Activated naive CD8-positive, alpha-beta T cell treated with anti-CD3 and anti-CD28 coated beads, Interleukin-2, amount 50 U/mL, for 24 hours (primary cell): ENCODE measurements around the gene BFSP2.
"Not testable (repeated sequence)": the region's sequence is repeated elsewhere in the genome, so short reads cannot be mapped to it uniquely, and the experiment has no call there.

Source experiments
- ATAC-seq: fragments of 150-1000 bp; cut with Tn5 transposase; one replicate; pipeline ENCODE4 v1.10.0; 2021
- DNase-seq: peaks from one replicate; pipeline ENCODE4 v3.0.0; 2021
- H3K27ac Mint-ChIP-seq: one replicate; pipeline ENCODE4 v1.8.0; 2021; ENCODE audit warnings: mild to moderate bottlenecking, mixed read lengths
- H3K27me3 Mint-ChIP-seq: one replicate; pipeline ENCODE4 v1.8.0; 2021; ENCODE audit warnings: mixed read lengths
- H3K36me3 Mint-ChIP-seq: one replicate; pipeline ENCODE4 v1.8.0; 2021; ENCODE audit warnings: low read depth, mixed read lengths
- H3K4me1 Mint-ChIP-seq: one replicate; pipeline ENCODE4 v1.8.0; 2021; ENCODE audit warnings: mixed read lengths
- H3K4me3 Mint-ChIP-seq: one replicate; pipeline ENCODE4 v1.8.0; 2021; ENCODE audit warnings: mild to moderate bottlenecking, moderate library complexity, mixed read lengths
- H3K9me3 Mint-ChIP-seq: one replicate; pipeline ENCODE4 v1.8.0; 2021; ENCODE audit warnings: mixed read lengths

Gene BFSP2

DNA sequence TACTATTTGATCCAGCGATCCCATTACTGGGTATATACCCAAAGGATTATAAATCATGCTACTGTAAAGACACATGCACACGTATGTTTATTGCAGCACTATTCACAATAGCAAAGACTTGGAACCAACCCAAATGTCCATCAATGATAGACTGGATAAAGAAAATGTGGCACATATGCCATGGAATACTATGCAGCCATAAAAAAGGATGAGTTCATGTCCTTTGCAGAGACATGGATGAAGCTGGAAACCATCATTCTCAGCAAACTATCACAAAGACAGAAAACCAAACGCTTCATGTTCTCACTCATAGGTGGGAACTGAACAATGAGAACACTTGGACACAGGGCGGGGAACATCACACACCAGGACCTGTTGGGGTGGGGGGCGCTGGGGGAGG is 82.6 kb downstream of the BFSP2 start:
- not testable (repeated sequence) for H3K27ac Mint-ChIP-seq, DNase-seq, H3K36me3 Mint-ChIP-seq, ATAC-seq, H3K27me3 Mint-ChIP-seq, H3K4me3 Mint-ChIP-seq, H3K9me3 Mint-ChIP-seq
- peaks cover 33% of the 10 kb centered on the region for H3K4me1 Mint-ChIP-seq

DNA sequence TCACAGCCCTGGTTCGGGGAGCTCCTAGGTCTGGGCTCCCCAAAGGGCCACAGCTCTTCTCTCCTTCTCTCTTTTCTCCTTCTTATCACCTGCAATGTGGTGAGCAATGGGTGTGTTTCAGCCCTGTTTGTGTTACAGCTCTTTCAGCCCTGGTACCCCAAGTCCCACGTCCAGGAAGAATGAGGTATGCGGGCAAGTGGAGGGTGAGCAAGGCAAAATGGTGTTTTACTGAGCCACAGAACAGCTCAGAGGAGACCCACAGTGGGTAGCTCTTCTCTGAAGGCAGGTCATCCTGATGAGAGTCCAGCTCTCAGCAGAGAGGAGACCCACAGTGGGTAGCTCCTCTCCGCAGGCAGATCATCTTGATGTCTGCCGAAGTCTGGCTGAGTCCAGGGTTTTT is 86.8 kb downstream of the BFSP2 start:
- Mint-ChIP-seq H3K9me3 (no peaks in the 10 kb centered on the region), H3K27me3 (no peaks in the 10 kb centered on the region), H3K27ac (no peak overlapping the region), H3K4me3 (no peak overlapping the region), H3K36me3 (no peaks in the 10 kb centered on the region), H3K4me1 (peaks cover 41% of the 10 kb centered on the region)
- no peak for ATAC-seq
- no peak for DNase-seq

DNA sequence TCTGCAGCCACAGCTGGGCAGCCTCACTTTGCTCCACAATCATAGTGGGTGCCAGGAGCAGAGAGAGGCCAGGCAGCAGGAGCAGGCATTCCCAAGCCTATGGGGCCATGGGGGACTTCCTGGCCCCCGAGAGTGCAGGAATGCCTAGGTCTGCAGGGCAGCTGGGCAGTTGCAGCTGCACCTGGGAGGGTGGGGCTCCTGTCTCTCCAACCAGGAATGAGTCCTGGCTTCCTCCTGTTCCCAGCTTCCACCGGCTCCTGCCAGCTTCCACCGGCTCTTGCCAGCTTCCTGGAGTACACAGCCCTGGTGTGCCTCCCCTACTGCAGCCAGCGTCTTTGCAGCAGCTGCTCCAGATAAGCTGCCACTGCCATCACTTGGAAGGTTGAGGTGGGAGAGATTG is 87.3 kb downstream of the BFSP2 start:
- DNase-seq (no peak), ATAC-seq (no peak)
- no peaks in the 10 kb centered on the region for H3K9me3 Mint-ChIP-seq
- H3K4me3 Mint-ChIP-seq: no peak overlapping the region
- H3K27ac Mint-ChIP-seq: no peak overlapping the region
- H3K36me3 Mint-ChIP-seq: no peaks in the 10 kb centered on the region
- peaks cover 41% of the 10 kb centered on the region for H3K4me1 Mint-ChIP-seq
- H3K27me3 Mint-ChIP-seq: no peaks in the 10 kb centered on the region

DNA sequence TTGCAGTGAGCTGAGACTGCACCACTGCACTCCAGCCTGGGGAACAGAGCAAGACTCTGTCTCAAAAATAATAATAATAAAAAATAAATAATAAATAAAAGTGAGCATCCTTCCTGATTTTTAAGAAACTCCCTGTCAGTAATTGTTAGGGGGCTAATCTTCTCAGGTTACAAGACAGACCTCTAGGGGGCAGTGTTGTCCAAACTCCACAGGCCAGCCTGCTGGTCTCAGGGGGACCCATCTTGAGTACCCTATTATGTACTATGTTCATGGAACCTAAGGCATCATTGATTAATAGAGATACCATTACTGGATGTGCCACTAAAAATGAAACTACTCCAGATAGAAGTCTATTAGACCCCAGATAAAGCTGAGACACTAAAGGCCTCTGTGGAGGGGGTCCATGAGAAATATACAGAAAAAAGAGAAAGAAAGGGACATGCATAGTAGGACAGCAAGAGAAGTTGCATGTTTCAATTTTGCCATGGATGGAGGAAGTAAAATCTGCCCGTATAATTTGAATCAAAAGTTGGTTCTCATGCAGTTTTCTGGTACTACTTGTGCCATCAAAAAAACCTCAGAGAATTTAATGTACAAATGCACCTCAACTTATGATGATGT is 88.2 kb downstream of the BFSP2 start:
- H3K27ac Mint-ChIP-seq: no peak overlapping the region
- no peaks in the 10 kb centered on the region for H3K27me3 Mint-ChIP-seq
- no peaks in the 10 kb centered on the region for H3K36me3 Mint-ChIP-seq
- no peak for ATAC-seq
- no peak overlapping the region for H3K4me3 Mint-ChIP-seq
- DNase-seq: peak; percentile 66
- H3K4me1 Mint-ChIP-seq: peaks cover 49% of the 10 kb centered on the region
- no peaks in the 10 kb centered on the region for H3K9me3 Mint-ChIP-seq

DNA sequence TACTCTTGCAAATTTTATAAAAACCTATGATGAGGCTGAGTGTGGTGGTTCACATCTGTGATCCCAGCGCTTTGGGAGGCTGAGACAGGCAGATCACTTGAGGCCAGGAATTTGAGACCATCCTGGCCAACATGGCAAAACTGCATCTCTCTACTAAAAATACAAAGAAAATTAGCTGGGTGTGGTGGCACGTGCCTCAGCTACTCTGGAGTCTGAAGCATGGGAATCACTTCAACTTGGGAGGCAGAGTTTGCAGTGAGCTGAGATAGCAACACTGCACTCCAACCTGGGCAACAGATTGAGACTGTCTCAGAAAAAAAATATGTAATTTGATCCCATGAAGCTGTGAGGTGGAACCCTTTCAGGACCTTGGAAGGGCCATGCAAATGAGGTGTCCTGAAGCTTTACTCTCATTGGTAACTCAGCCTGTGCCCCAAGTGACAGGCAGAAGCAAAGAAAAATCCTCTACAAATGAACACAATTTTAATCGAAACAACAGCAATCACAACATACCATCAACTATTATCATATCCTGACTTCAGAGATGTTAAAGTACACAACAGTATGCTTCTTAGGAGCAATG is 89.0 kb downstream of the BFSP2 start:
- H3K4me3 Mint-ChIP-seq: no peak overlapping the region
- no peak for DNase-seq
- H3K4me1 Mint-ChIP-seq: peaks cover 53% of the 10 kb centered on the region
- no peak for ATAC-seq
- no peaks in the 10 kb centered on the region for H3K36me3 Mint-ChIP-seq
- no peaks in the 10 kb centered on the region for H3K9me3 Mint-ChIP-seq
- H3K27ac Mint-ChIP-seq: no peak overlapping the region
- H3K27me3 Mint-ChIP-seq: no peaks in the 10 kb centered on the region

DNA sequence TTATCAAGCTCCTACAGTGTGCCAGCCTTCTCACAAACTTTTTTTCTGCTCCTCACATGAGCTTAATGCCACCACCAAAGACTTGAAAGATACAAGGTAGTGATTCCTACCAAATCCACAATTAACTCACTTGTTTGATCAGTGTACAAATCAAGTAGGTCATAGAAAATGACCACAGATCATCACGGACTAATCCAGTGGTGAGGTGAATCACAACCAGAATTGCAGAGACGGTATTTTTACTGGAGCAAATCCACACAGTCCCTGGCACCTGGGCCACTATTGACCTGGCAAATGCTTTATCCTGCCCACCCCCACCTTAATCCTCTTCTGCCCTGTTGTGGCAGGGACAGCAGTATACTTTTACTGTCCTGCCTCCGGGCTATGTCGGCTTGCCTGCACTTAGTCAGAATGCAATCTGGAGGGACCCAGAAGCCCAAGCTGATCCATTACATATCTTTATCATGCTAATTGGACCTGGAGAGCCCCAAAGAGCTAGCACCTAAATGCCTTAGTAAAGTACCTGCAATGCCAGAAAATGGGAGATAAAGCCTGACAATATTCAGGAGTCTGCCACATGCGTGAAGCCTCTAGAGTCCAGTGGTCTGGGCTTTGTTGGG is 89.7 kb downstream of the BFSP2 start:
- DNase-seq (no peak), ATAC-seq (no peak)
- Mint-ChIP-seq H3K27ac (no peak overlapping the region), H3K27me3 (no peaks in the 10 kb centered on the region), H3K36me3 (no peaks in the 10 kb centered on the region), H3K4me3 (no peak overlapping the region), H3K4me1 (peaks cover 54% of the 10 kb centered on the region), H3K9me3 (no peaks in the 10 kb centered on the region)

DNA sequence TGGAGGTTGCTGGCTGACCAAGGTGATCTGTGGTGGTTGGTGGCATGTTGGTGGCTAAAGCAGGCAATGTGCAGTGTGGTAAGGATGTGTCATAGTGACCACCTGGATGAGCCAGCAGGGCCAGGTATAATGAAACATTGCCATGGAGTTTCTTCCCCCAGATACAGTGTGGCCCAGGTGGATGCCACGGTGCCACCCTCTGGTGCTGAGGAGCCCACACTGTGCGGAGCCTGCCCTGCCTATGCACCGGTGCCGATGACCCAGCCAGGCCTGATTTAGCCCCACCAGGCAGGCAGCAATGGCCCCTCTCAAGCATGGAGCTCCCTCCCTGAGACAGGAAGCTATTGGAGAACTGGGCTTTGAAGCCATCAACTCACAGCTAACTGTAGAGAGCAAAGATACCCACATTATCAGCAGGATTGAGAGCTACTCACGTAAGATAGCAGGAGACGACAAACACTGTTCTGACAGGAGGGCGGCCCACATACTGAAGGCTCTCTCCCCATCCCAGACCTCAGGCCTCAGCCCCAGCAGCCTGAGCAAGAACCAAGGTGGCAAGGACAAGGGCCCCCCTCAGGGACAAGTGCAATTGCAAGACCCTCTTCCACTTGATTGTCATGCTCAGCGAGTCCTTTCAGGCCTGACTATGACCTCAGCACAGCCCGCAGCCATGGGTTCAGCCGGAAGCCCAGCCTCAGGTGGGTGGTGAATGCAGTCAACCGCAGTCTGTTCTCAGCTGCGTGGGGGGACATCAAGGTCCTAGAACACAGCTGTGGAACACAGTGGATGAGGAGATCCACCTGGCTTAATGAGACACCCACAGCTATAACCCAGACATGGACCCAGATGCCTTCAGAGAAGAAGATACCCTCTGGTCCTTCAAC is 90.9 kb downstream of the BFSP2 start:
- Mint-ChIP-seq H3K9me3 (no peaks in the 10 kb centered on the region), H3K4me1 (peaks cover 54% of the 10 kb centered on the region), H3K36me3 (no peaks in the 10 kb centered on the region), H3K27ac (peak overlapping the region; percentile 86), H3K4me3 (peak overlapping the region; percentile 61), H3K27me3 (no peaks in the 10 kb centered on the region)
- peak; percentile 75 for DNase-seq
- peak; percentile 85 for ATAC-seq

DNA sequence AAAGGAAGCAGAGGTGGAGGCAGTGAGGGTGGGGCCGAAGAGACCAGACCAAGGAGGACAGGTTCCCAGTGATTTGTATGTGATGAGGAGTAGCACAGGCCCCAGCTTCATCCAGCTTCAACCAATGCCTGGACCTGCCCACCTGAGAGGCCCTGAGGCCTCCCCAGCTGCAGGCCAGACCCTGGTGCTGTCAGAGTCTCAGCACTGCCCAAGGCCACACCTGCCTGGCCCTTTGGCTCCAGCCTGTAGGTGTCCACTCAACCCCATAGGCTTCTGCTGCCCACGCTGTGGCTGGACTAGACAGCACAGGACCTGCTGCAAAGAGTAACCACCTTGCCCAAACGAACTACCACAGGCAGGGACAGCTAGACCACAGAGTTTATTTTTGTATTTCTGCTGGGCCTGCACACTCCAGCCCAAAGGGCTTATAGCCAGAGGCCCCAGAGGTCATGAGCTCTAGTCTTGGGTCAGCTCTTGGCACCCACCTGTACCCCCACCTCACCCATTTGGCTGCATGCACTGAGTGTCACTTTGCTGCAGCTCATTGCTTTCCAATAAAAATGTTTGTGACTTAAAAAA is 91.7 kb downstream of the BFSP2 start:
- Mint-ChIP-seq H3K4me1 (peaks cover 54% of the 10 kb centered on the region), H3K27me3 (no peaks in the 10 kb centered on the region), H3K9me3 (no peaks in the 10 kb centered on the region), H3K4me3 (peak overlapping the region; percentile 61), H3K36me3 (no peaks in the 10 kb centered on the region), H3K27ac (peak overlapping the region; percentile 86)
- ATAC-seq (no peak), DNase-seq (no peak)

DNA sequence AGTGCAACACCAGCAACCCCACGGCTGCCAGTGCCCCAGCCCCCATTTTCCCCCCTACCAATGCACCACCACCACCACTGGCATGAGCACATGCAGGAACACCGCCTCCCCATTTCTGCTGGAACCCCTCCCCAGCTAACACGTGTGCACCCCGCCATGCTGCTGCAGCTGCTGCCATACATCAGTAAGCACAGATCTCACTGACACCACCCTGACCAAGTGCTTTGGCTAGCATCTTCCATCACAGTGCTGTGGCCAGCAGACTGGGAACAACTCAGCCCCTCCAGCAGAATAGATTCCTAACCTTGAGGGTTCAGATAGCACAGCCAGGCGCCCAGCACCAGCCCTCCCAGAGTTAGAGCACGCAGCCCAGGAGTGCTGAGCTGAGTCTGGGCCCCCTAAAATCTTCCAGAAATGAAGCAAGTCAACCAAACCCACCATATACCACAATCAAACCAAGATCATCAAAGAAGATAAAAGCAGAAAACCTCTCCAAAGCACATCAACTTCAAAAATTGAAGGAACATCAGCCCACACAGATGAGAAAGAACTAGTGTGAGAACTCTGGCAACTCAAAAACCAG is 92.4 kb downstream of the BFSP2 start:
- peak overlapping the region; percentile 12 for H3K27ac Mint-ChIP-seq
- H3K9me3 Mint-ChIP-seq: no peaks in the 10 kb centered on the region
- DNase-seq (peak; percentile 12), ATAC-seq (peak; percentile 42)
- peak overlapping the region; percentile 30 for H3K4me3 Mint-ChIP-seq
- no peaks in the 10 kb centered on the region for H3K36me3 Mint-ChIP-seq
- no peaks in the 10 kb centered on the region for H3K27me3 Mint-ChIP-seq
- H3K4me1 Mint-ChIP-seq: peaks cover 54% of the 10 kb centered on the region

DNA sequence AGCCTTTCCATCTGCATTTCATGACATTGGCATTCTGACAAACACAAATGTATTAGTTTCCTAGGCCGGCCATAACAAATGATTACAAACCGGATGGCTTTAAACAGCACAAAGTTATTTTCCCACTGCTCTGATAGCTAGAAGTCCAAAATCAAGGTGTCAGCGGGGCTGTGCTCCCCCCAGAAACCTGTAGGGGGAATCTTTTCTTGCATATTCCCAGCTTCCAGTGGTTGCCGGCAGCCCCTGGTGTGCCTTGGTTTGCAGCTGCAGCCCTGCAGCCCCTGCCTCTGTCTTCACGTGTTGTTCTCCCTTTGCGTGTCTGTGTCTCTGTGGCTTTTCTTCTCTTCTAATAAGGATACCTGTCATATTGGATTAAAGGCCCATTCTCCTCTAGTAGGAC is 94.6 kb downstream of the BFSP2 start:
- Mint-ChIP-seq H3K36me3 (no peaks in the 10 kb centered on the region), H3K9me3 (no peaks in the 10 kb centered on the region), H3K27me3 (no peaks in the 10 kb centered on the region), H3K4me1 (peaks cover 44% of the 10 kb centered on the region), H3K4me3 (no peak overlapping the region), H3K27ac (no peak overlapping the region)
- DNase-seq (peak; percentile 16), ATAC-seq (no peak)

DNA sequence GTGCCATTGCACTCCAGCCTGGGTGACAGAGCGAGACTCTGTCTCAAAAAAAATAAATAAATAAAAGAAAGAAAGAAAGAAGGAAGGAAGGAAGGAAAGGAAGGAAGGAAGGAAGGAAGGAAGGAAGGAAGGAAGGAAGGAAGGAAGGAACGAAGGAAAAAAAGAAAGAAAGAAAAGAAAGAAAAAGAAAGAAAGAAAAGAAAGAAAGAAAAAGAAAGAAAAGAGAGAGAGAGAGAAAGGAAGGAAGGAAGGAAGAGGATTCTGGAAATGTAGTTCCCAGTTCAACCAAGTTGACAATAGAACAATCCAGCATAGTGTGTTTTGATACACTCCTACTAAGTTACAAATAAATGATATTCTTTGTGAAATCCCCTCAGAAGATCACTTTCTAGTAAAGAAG is 102.7 kb downstream of the BFSP2 start:
- not testable (repeated sequence) for H3K36me3 Mint-ChIP-seq, ATAC-seq, DNase-seq, H3K9me3 Mint-ChIP-seq, H3K4me3 Mint-ChIP-seq, H3K27ac Mint-ChIP-seq, H3K27me3 Mint-ChIP-seq
- H3K4me1 Mint-ChIP-seq: peaks cover 19% of the 10 kb centered on the region

DNA sequence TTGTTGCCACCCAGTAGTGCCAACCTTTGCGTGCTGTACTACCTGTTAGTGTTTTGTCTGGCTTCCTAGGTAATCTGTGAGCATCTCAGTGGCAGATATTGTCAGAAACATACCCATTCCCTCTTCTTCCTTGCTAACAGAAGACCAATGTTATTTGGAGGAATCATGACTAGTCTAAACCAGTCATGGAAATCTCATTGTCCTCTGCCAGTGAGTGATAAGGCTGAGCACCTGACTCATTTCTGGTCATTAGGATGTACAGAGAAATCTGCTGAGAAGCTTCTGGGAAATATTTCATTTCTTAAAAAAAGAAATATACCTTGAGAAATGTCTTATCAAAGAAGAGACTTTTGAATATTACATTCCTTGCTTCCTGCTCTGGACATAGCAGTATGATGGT is 103.6 kb downstream of the BFSP2 start:
- peaks cover 19% of the 10 kb centered on the region for H3K4me1 Mint-ChIP-seq

DNA sequence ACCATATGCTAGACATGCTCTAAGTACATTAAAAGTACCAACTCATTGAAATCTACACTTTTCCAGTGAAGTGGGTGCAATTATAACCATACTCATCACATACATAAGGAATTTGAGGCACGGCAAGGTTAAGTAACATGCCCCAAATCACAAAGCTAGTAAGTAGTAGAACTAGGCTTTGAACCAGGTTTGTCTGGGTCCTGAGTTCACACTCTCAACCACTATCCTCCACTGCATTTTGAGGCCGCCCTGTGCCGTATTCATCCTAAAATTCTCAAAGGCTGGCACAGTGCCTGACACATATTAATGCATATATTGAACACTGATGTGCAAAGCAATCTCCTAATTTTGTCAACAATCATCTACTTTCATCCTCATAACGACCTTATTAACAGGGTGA is 104.9 kb downstream of the BFSP2 start:
- Mint-ChIP-seq H3K4me3 (no peak overlapping the region), H3K27ac (no peak overlapping the region), H3K4me1 (peaks cover 14% of the 10 kb centered on the region), H3K36me3 (no peaks in the 10 kb centered on the region), H3K27me3 (no peaks in the 10 kb centered on the region), H3K9me3 (no peaks in the 10 kb centered on the region)
- no peak for DNase-seq
- no peak for ATAC-seq

More for the DNA sequence above, 103.6 kb downstream of the BFSP2 start:
- Mint-ChIP-seq H3K36me3 (no peaks in the 10 kb centered on the region), H3K27me3 (no peaks in the 10 kb centered on the region), H3K9me3 (no peaks in the 10 kb centered on the region), H3K27ac (no peak overlapping the region), H3K4me3 (no peak overlapping the region)
- DNase-seq (no peak), ATAC-seq (no peak)

DNA sequence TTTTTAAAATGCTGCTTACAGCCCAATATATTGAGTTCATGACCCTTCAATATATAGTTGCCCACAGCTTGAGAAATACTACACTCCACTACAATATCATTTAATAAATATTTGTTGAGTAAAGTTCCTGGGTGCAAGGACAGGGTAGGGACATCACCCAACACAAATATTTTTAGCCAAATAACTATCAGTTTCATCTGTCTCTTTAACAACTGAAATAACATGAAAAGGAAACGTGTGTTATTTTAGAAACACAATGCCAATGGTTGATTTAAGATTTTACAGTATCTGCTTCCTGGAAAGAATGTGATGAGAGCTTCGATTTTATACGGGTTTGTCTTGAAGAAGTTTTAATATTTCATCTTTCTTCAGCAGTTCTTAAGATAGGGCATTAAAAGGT is 106.0 kb downstream of the BFSP2 start:
- H3K9me3 Mint-ChIP-seq: no peaks in the 10 kb centered on the region
- H3K27ac Mint-ChIP-seq: peak overlapping the region; percentile 82
- H3K4me1 Mint-ChIP-seq: peaks cover 12% of the 10 kb centered on the region
- no peaks in the 10 kb centered on the region for H3K27me3 Mint-ChIP-seq
- H3K36me3 Mint-ChIP-seq: no peaks in the 10 kb centered on the region
- peak overlapping the region; percentile 58 for H3K4me3 Mint-ChIP-seq
- DNase-seq (no peak), ATAC-seq (no peak)
